Measurements from ENCODE around the gene MCC.
"Not testable (repeated sequence)": the region's sequence is repeated elsewhere in the genome, so short reads cannot be mapped to it uniquely, and the experiment has no call there.

MCC gene

DNA sequence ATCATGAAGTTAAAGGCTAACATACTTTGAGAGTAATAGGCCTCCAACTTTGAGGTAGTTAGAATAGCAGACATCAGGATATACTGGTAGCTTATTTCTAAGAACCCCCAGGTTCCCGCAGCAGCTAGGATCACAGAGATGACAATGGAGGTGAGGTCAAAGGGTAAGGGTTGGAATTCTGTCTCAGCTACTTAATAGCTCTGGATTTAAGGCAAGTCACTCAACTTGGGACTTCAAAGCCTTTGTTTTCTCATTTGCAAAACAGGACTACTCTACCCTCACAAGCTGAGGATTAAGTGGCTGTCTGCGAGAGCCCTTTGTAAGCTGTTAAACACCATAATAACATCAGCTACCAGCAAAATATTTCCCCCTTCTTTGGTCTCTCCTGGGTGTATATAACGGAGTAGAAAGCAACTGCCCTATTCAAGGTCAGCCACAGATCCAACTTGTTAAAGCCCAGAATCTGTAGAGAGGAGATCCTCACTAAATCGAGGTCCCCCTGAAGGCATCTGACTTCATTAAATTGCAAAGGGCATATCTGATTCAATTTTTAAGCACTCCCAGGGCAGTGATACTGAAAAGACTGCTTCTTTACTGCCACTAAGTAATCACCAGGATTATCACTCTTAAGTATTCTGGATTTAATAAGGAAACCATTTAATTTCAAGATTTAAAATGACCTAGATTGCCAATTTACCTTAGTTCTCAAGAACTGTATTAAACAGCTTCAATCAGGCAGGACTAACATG lies 407.0 kb downstream of the MCC start:
- DNase-seq (ENCODE audit: low spot score): no peak

DNA sequence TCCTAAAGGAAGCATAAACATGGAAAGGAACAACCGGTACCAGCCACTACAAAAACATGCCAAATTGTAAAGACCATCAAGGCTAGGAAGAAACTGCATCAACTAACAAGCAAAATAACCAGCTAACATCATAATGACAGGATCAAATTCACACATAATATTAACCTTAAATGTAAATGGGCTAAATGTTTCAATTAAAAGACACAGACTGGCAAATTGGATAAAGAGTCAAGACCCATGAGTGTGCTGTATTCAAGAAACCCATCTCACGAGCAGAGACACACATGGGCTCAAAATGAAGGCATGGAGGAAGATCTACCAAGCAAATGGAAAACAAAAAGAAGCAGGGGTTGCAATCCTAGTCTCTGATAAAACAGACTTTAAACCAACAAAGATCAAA lies 411.6 kb downstream of the MCC start:
- DNase-seq (ENCODE audit: low spot score): not testable (repeated sequence)

DNA sequence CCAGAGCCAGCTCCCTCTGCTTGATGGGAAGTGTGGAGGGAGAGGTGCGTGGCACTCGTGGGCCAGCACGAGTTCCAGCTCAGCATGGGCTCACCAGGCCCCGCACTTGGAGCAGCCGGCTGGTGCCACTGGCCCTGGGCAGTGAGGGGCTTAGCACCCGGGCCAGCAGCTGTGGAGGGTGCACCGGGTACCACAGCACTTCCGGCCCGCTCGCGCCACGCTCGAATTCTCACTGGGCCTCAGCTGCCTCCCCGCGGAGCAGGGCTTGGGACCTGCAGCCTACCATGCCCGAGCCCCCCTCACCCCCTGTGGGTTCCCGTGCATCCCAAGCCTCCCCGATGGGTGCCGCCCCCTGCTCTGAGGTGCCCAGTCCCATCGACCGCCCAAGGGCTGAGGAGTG lies 413.2 kb downstream of the MCC start:
- no peak for DNase-seq (ENCODE audit: low spot score)

DNA sequence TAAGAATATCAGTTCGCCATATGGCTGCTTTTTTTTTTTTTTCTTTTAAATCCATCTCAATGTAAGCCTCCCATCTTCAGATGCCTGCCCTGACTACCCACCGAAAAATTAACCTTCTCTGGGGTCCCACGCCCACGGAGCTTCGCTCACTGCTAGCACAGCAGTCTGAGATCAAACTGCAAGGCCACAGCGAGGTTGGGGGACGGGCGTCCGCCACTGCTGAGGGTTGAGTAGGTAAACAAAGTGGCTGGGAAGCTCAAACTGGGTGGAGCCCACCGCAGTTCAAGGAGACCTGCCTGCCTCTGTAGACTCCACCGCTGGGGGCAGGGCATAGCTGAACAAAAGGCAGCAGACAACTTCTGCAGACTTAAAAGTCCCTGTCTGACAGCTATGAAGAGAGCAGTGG lies 414.6 kb downstream of the MCC start:
- DNase-seq (ENCODE audit: low spot score): not testable (repeated sequence)

DNA sequence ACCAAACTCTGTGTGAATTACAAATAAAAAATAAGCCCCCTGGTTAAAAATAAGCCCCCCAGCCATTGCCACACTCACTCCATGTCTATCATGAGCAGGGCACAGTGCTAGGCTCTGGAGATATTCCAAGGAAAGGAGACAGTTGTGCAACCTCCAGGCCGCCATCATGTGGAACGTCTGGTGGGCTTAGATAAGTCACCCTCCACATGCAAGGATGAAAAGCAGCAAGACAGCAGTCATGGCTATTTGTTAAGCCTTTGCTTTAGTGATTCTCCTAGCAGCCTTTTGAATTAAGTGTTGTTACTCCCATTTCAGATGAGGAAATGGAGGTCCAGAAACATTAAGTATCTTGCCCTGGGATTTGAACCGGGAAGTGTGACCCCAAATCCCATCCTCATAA lies 416.9 kb downstream of the MCC start:
- no peak for DNase-seq (ENCODE audit: low spot score)

DNA sequence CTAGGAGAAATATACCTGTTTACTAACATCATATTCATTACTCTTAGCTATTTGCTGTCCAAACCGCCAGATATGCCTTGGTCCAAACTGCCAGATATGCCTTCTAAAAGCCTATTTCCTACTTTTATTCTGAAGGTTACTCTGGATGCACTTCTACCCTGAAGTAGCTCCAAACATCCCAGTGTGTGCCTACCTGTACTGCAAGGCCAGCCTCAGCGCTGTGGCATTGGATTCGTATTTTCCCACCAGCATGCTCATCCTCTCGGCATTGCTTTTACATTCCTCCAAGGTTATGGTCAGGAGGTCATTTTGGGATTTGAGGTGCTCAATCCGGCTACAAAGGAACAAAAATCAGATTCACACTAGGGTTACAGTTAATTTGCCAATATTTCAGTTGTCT lies 417.4 kb downstream of the MCC start:
- DNase-seq (ENCODE audit: low spot score): no peak

DNA sequence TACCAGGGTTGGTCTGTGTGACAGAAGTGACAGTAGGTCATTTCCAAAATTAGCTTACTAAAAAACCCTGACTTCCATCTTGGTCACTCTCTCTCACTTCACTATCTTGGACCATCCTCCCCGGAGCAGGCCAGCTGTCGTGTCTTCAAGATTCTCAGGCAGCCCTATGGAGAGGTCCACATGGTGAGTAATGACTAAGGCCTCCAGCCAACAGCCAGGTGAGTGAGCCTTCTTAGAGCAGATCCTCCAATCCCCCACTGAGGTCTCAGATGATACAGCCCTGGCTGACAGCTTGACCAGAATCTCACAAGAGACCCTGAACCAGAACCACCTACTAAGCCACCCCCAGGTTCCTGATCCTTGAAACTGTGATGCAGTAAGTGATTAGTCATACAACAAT lies 419.7 kb downstream of the MCC start:
- DNase-seq (ENCODE audit: low spot score): no peak

DNA sequence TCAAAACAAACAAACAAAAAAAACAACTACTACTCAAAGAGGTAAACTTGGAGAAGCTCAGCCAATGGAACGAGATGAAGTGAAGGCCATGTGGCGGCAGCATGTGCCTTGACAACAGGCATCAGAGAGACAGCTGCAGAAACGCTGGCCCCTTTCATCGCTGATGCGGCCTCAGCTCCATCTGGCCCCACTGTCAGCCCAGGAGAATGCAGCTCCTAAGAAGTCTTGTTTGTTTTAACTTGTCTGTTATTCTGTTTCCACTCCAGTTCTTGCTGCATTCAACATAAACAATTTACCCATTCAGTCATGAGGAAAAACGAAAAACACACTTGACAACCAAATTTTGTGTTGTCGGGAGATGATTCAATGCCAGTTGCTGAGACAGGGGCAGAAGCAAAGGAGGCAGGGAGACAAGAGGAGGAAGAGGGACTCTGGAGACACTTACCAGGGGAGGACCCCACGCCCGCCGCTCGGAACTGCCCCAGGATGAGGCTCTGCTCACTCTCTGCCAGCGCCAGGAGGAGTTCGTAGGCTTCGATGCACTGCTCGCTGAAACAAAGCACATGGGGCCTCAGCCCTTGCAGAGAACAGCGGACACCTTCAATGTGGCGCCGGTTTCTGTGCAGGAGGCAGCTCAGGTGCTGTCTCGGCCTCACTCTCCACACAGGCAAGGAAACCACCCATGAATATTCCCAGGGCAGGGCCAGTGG lies 420.5 kb downstream of the MCC start:
- no peak for DNase-seq (ENCODE audit: low spot score)

DNA sequence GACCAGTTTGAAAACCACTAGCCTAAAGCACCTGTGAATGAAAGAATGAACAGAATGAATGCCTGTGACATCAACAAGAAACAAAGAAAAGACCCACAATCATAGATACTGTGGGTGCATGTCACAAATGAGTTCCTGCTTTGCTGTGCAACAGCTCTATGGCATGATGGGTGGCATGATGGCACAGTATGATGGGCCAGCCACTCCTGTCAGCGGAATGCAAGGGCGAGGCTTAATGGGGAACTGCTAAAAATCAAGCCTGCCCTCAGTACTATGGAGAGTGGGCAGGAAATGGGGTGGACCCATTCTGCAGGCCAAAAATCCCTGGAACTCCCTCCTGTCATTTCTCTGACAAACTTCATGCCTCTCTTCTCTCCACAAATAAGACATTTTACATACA lies 422.6 kb downstream of the MCC start:
- no peak for DNase-seq (ENCODE audit: low spot score)

DNA sequence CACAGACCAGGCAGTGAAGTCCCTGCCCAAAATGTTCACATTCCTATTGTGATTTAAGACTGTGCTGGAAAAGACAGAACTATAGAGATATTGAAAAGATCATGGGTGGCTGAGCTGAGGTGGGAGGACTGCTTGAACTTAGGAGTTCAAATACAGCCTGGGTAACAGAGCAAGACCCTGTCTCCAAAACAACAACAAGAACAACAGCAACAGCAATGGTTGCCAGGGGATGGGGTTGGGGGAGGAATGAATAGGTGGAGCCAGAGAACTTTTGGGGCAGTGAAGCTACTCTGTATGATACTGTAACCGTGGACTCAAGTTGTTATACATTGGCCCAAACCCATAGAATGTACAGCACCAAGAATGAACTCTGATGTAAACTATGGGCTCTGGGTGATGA lies 423.4 kb downstream of the MCC start:
- no peak for DNase-seq (ENCODE audit: low spot score)

DNA sequence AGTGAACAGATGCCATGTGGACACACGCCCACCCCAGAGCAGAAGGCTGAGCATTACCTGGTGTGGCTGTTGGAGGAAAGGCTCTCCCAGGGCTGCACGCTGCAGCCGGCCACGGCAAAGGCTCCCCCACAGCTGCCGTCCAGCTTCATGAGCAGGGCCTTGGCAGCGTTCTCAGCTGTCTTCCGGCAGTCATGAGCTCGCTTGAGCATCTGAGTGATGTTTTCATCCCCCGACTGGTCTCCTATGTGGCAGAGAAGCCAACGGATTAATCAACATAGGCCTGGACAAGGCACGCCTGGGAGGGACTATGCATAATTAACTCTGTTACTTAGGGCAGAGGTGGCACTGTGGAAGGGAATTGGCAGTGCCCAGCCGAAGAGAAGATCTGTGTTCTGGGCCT lies 424.3 kb downstream of the MCC start:
- no peak for DNase-seq (ENCODE audit: low spot score)

DNA sequence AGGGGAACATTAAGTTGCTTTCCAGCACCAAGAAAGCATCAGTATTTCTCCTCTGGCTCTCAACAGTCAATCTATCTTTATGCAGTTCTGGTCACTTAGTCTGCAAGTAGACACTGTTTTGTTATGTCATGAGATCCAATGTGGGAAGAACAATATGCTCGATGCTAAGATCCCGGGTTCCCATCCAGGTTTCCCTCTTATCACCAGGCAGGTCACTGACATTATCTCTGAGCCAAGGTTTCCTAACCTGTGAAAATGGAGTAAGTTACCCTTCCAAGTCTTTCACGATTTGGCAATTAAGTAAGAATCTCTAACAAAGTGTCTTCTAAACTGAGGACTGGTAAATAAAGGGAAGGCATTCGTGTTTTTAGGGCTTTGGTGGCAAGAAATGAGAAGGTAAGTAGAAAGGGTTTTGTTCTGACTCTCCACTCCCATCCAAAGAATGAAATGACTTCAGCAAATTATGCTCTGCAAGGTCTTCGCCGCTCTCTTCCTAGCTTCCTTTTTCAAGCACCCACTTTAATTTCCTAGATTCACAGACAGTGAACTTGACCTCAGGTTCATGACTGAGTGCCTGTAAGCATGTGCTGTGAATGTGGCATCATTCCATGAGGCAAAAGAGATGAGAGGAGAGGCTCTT lies 425.3 kb downstream of the MCC start:
- DNase-seq (ENCODE audit: low spot score): no peak

DNA sequence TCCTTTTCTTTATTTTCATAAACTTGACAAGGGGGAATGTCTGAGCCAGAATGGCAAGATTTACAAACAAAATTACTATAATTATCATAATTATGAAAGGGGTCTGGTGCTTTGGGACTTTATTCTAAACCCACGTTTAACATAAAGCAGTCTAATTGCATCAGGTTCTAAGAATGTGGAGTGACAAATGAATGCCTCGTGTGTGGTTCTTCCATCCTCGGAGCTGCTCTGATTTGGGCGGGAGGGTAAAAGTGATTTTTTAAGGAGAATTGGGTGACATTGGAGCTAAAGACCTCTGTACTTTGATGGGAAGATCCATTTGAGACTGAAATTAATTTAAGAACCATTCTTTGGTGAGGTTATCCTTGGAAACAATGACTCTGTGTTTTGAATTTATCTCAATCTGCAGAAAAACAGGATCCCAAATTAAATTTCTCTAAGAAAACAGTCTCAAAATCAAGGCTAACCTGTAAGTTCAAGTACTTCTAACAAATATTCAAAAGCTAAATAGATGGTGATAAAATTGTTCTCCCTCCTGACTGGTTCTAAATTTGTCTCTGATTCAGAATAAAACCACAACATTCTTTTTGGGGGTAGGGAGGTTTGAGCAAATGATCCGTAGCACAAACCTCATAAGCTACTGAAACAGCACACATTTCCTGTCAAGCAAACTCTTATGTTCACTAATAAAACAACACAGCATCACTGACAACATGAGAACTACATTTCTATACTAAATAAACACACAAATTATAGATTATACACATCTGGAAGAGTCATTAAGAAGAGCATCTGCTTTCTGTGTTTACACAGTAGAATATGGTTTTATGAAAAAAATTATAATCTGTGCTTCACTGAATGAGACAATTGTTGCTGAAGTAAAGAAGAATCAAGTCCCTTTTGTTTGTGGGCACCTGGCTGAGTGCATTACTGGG lies 426.1 kb downstream of the MCC start:
- DNase-seq (ENCODE audit: low spot score): no peak

DNA sequence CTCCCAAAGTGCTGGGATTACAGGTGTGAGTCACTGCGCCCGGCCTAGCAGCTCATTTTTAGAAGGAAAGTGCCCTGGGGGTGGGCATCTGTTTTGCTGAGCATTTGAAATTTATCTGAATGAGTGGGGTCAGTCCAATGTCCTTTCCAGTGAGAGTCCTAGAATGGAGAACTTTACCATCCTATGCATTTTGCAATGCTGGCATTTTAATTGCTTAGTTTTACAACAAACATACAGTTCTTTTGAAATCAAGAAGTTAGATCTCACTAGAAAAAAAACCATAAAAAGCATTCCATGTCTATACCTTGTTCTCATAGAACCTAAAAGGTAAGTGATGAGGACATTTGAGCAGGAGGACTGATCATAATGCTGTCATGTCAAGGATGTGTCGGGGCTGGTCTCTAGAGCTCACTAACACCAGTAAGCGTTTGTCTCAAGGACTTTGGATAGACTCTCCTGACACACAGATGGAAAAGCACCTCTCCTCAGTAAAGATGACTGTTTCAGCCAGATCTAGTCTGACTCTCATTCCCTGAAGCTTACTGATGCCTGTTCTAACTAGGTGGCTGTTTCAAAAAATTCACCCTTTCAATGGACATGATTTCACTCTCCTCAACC lies 427.7 kb downstream of the MCC start:
- no peak for DNase-seq (ENCODE audit: low spot score)

DNA sequence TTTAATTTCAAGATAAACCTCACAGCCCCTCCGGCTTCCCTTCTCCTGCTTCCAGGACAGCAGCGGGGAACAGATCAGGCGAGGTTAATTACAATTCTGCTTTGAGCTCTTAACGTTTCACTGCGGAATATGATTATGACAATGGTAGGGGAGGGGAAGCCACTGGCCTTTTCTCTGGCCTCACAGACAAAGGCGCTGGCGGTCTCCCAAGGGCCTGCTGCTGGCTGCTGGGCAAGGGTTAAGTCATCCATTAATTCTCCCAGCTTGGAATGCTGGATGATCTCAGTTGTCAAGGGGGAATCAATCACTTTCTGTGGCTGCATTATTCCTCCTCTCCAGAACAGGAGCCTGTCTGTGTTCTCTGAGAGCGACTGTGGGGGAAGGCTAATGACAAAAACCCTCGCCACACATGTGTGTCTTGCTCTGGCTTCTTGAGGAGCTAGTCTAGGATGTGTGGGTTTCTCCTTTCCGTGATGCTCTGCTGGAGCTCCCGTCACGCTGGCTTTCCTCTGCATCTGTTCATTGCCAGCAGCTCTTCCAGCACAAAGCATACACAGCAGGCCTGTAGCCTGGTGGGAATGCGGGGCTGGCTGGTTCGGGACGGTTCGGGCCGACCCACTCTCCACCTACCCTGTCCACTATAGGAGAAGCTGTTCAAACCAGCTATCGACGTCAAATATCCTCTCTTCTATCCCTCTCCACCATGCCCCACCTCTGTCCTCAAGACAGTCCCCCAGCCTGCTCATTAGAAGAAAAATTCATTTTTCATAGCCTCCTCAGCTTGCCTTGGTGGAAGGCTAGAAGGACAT lies 428.8 kb downstream of the MCC start:
- DNase-seq (ENCODE audit: low spot score): no peak

DNA sequence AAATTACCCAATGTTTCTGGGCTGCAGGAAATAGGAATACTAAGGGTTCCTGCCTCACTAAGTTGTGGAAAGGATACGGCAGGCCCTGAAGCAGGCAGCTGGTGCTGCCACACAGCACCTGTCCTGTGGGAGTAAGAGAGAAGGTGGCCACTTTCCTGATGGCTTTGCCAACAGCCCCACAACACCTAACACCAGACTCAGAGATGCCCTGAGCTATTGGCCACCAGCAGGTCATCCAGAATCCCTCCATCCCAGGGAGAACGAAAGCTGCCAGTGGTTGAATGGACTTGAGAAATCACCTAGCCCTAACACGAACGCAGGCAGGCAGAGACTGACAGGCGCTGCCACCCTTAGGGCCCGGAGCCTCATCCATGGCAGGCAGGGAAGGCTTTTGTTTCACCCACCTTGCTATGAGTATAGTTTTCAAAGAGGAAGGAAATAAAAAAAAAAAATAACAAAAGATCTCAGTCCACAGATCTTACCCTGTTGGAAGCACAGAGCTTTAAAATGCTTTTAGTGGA lies 429.5 kb downstream of the MCC start:
- DNase-seq (ENCODE audit: low spot score): no peak

DNA sequence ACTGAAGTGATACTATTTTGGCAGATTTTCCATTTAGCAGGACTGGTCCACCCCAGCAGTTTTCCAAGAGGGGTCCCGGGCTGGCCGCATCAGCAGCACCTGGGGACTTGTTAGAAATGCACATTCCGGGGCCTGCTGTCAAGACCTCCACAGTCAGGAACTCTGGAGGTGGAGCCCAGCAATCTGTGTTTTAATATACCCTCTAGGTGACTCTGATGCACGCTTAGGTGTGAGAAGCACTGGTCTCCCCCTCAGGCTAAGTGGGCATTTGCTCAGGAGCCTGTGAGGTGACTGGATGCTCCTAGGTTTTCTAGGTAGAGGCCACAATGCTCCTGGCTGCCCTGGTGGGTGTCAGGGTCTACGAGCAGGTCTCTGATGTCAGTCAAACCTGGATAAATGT lies 430.0 kb downstream of the MCC start:
- no peak for DNase-seq (ENCODE audit: low spot score)

DNA sequence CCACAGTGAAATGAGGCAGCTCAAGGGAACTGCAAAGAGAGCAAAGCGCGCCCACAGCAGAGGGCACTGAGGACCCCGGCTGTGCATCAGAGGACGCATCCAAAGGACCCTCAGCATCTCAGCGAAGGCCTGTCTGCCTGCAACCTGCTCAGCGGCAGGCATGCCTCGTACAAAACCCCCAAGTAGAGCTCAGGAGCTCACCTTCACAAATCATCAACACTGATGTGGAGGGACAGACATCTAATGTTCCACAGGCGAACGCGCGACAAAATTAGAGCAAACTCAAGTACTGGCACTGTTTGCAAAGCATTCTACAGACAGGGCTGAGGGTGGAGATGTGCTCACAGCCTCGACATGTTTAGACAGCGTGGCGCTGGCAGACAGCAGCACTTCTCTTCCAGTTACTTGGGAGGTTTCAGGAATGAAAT lies 430.7 kb downstream of the MCC start:
- DNase-seq (ENCODE audit: low spot score): no peak

DNA sequence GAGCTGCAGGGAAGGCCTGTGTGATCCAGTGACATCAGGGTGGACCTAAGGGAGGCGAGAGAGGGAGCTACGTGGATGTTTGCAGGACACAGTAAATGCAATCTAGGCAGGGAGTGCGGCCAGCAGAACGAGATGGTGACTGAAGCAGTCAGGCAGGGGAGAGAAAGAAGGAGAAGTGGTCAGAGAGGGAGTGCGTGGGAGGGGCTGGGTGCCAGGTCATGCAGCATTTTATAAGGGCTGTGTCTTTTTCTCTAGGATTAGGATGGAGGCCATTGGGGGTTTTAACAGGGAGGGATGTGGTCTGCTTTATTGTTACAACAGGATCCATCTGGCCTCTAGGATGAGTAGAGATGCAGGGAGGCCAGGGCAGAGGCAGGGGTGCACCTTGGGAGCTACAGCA lies 431.3 kb downstream of the MCC start:
- no peak for DNase-seq (ENCODE audit: low spot score)

DNA sequence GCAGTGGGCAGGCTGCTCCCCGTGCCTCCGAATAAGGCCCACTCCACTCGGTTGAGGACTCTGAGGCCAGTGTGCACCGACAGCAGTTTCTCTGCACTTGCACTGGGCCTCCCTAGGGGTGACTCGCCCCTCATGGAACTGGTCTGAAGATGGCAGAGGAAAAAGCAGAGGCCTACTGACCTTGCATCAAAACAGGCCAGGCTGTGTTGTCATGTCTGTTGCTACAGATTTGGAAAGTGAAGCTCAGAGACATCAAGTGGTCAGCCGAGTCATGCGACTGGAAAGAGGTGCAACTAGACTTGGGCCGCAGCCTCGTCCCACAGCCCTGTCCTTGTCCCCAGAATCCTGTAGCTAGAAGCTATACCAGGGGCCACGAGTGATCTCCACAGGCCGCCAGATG lies 433.4 kb downstream of the MCC start:
- no peak for DNase-seq (ENCODE audit: low spot score)

DNA sequence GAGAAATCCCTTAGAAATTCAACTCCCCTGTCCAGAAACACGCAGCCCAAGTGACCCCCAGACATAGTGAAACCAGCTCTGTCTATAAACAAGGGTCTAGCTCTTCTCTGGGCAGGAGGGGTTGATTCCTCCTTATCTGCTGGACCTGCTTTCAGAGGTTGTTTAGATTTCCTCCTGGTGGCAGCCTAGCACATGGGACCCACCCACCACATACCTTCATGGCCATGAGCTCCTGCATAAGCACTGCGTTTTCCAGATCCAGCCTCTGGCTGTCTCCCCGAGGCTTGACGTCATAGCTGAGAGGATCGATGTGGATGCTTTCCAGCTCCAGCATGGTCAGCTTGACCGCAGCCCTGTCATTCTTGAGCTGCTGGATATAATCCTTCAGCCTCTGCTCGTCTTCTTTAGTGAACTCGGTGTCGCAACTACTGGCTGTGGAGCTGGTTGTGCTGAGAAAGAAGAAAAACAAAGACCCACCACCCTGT lies 434.7 kb downstream of the MCC start:
- DNase-seq (ENCODE audit: low spot score): no peak

Measured in NAMALWA (cell line).